ENCODE measurements around the gene MESD.

Gene MESD

GRCh38 chr15:81012588-81012987, 23.0 kb upstream of the MESD start:
- DNase-seq (ENCODE audit: low read depth), result no peak
- Histone ChIP-seq H3K4me1 (ENCODE audit: control insufficient read depth, insufficient read depth, low read length) (peaks cover 56% of the 10 kb centered on the region), H3K36me3 (ENCODE audit: control insufficient read depth, insufficient read depth, low read length, severe bottlenecking) (no peaks in the 10 kb centered on the region), H3K4me3 (ENCODE audit: low read length) (no peak overlapping the region), H3K9ac (ENCODE audit: low read length) (no peak overlapping the region), H3K9me3 (ENCODE audit: control insufficient read depth, low read length) (no peaks in the 10 kb centered on the region), H3K27me3 (replicated peaks; ENCODE audit: control insufficient read depth, insufficient read depth, low read length) (no peaks in the 10 kb centered on the region)

- Histone ChIP-seq H3K4me3 (ENCODE audit: low read length) (no peak overlapping the region), H3K4me1 (ENCODE audit: control insufficient read depth, insufficient read depth, low read length) (peaks cover 48% of the 10 kb centered on the region), H3K9me3 (ENCODE audit: control insufficient read depth, low read length) (no peaks in the 10 kb centered on the region), H3K36me3 (ENCODE audit: control insufficient read depth, insufficient read depth, low read length, severe bottlenecking) (no peaks in the 10 kb centered on the region), H3K9ac (ENCODE audit: low read length) (no peak overlapping the region), H3K27me3 (replicated peaks; ENCODE audit: control insufficient read depth, insufficient read depth, low read length) (no peaks in the 10 kb centered on the region)
- no peak for DNase-seq (ENCODE audit: low read depth)
Measured at GRCh38 chr15:81011593-81011992, 22.0 kb upstream of the MESD start.

- H3K36me3 ChIP-seq (ENCODE audit: control insufficient read depth, insufficient read depth, low read length, severe bottlenecking), result no peaks in the 10 kb centered on the region
- no peak overlapping the region for H3K9ac ChIP-seq (ENCODE audit: low read length)
- H3K4me3 ChIP-seq (ENCODE audit: low read length), result no peak overlapping the region
- no peak for DNase-seq (ENCODE audit: low read depth)
- no peaks in the 10 kb centered on the region for H3K9me3 ChIP-seq (ENCODE audit: control insufficient read depth, low read length)
- H3K4me1 ChIP-seq (ENCODE audit: control insufficient read depth, insufficient read depth, low read length), result peaks cover 47% of the 10 kb centered on the region
- H3K27me3 ChIP-seq (replicated peaks; ENCODE audit: control insufficient read depth, insufficient read depth, low read length), result no peaks in the 10 kb centered on the region
Measured at GRCh38 chr15:81010086-81010485, 20.5 kb upstream of the MESD start.

- Histone ChIP-seq H3K4me3 (ENCODE audit: low read length) (no peak overlapping the region), H3K4me1 (ENCODE audit: control insufficient read depth, insufficient read depth, low read length) (peaks cover 48% of the 10 kb centered on the region), H3K9me3 (ENCODE audit: control insufficient read depth, low read length) (no peaks in the 10 kb centered on the region), H3K27me3 (replicated peaks; ENCODE audit: control insufficient read depth, insufficient read depth, low read length) (no peaks in the 10 kb centered on the region), H3K9ac (ENCODE audit: low read length) (no peak overlapping the region), H3K36me3 (ENCODE audit: control insufficient read depth, insufficient read depth, low read length, severe bottlenecking) (no peaks in the 10 kb centered on the region)
- DNase-seq (ENCODE audit: low read depth), result no peak
Measured at GRCh38 chr15:81008312-81008711, 18.7 kb upstream of the MESD start.

GRCh38 chr15:81007428-81008064, 17.9 kb upstream of the MESD start:
- peaks cover 54% of the 10 kb centered on the region for H3K4me1 ChIP-seq (ENCODE audit: control insufficient read depth, insufficient read depth, low read length)
- H3K4me3 ChIP-seq (ENCODE audit: low read length), result no peak overlapping the region
- H3K27me3 ChIP-seq (replicated peaks; ENCODE audit: control insufficient read depth, insufficient read depth, low read length), result no peaks in the 10 kb centered on the region
- peaks cover 5% of the 10 kb centered on the region for H3K36me3 ChIP-seq (ENCODE audit: control insufficient read depth, insufficient read depth, low read length, severe bottlenecking)
- DNase-seq (ENCODE audit: low read depth), result no peak
- no peak overlapping the region for H3K9ac ChIP-seq (ENCODE audit: low read length)
- no peaks in the 10 kb centered on the region for H3K9me3 ChIP-seq (ENCODE audit: control insufficient read depth, low read length)

- H3K4me1 ChIP-seq (ENCODE audit: control insufficient read depth, insufficient read depth, low read length), result peaks cover 43% of the 10 kb centered on the region
- no peaks in the 10 kb centered on the region for H3K9me3 ChIP-seq (ENCODE audit: control insufficient read depth, low read length)
- DNase-seq (ENCODE audit: low read depth), result no peak
- no peaks in the 10 kb centered on the region for H3K27me3 ChIP-seq (replicated peaks; ENCODE audit: control insufficient read depth, insufficient read depth, low read length)
- peaks cover 5% of the 10 kb centered on the region for H3K36me3 ChIP-seq (ENCODE audit: control insufficient read depth, insufficient read depth, low read length, severe bottlenecking)
- H3K4me3 ChIP-seq (ENCODE audit: low read length), result peak overlapping the region; percentile 35
- H3K9ac ChIP-seq (ENCODE audit: low read length), result peak overlapping the region; percentile 10
Measured at GRCh38 chr15:81006124-81006523, 16.5 kb upstream of the MESD start.

- Histone ChIP-seq H3K9me3 (ENCODE audit: control insufficient read depth, low read length) (no peaks in the 10 kb centered on the region), H3K4me1 (ENCODE audit: control insufficient read depth, insufficient read depth, low read length) (peaks cover 46% of the 10 kb centered on the region), H3K9ac (ENCODE audit: low read length) (peak overlapping the region; percentile 98), H3K27me3 (replicated peaks; ENCODE audit: control insufficient read depth, insufficient read depth, low read length) (no peaks in the 10 kb centered on the region), H3K36me3 (ENCODE audit: control insufficient read depth, insufficient read depth, low read length, severe bottlenecking) (peaks cover 5% of the 10 kb centered on the region), H3K4me3 (ENCODE audit: low read length) (peak overlapping the region; percentile 86)
- DNase-seq (ENCODE audit: low read depth), result no peak
Measured at GRCh38 chr15:81003097-81003350, 13.4 kb upstream of the MESD start.

- peak overlapping the region; percentile 86 for H3K4me3 ChIP-seq (ENCODE audit: low read length)
- no peaks in the 10 kb centered on the region for H3K27me3 ChIP-seq (replicated peaks; ENCODE audit: control insufficient read depth, insufficient read depth, low read length)
- H3K9ac ChIP-seq (ENCODE audit: low read length), result peak overlapping the region; percentile 98
- peaks cover 46% of the 10 kb centered on the region for H3K4me1 ChIP-seq (ENCODE audit: control insufficient read depth, insufficient read depth, low read length)
- H3K9me3 ChIP-seq (ENCODE audit: control insufficient read depth, low read length), result no peaks in the 10 kb centered on the region
- DNase-seq (ENCODE audit: low read depth), result peak; percentile 48
- H3K36me3 ChIP-seq (ENCODE audit: control insufficient read depth, insufficient read depth, low read length, severe bottlenecking), result peaks cover 5% of the 10 kb centered on the region
Measured at GRCh38 chr15:81002331-81003096, 12.9 kb upstream of the MESD start.

- Histone ChIP-seq H3K4me3 (ENCODE audit: low read length) (peak overlapping the region; percentile 86), H3K9ac (ENCODE audit: low read length) (peak overlapping the region; percentile 98)
- no peak for DNase-seq (ENCODE audit: low read depth)
Measured at GRCh38 chr15:81002009-81002330, 12.4 kb upstream of the MESD start.

GRCh38 chr15:81001152-81002008, 11.8 kb upstream of the MESD start:
- DNase-seq (ENCODE audit: low read depth), result peak; percentile 78
- H3K27me3 ChIP-seq (replicated peaks; ENCODE audit: control insufficient read depth, insufficient read depth, low read length), result no peaks in the 10 kb centered on the region

More at GRCh38 chr15:81002009-81002330, 12.4 kb upstream of the MESD start:
- Histone ChIP-seq H3K9me3 (ENCODE audit: control insufficient read depth, low read length) (no peaks in the 10 kb centered on the region), H3K27me3 (replicated peaks; ENCODE audit: control insufficient read depth, insufficient read depth, low read length) (no peaks in the 10 kb centered on the region), H3K36me3 (ENCODE audit: control insufficient read depth, insufficient read depth, low read length, severe bottlenecking) (peaks cover 5% of the 10 kb centered on the region), H3K4me1 (ENCODE audit: control insufficient read depth, insufficient read depth, low read length) (peaks cover 46% of the 10 kb centered on the region)

GRCh38 chr15:81000624-81001151, 11.1 kb upstream of the MESD start, which contains the start of gene TLNRD1:
Gene TLNRD1 (plus strand): TSS chr15:81000923. CDS start chr15:81002272, 1,349 bp downstream.
- peak within 1 kb of the TSS; percentile 86 for H3K4me3 ChIP-seq (ENCODE audit: low read length)
- H3K36me3 ChIP-seq (ENCODE audit: control insufficient read depth, insufficient read depth, low read length, severe bottlenecking), result peaks cover 5% of the 10 kb centered on the region
- peaks cover 39% of the 10 kb centered on the region for H3K4me1 ChIP-seq (ENCODE audit: control insufficient read depth, insufficient read depth, low read length)
- H3K27me3 ChIP-seq (replicated peaks; ENCODE audit: control insufficient read depth, insufficient read depth, low read length), result no peaks in the 10 kb centered on the region
- DNase-seq (ENCODE audit: low read depth), result peak; percentile 96
- H3K9me3 ChIP-seq (ENCODE audit: control insufficient read depth, low read length), result no peaks in the 10 kb centered on the region
- peak within 1 kb of the TSS; percentile 98 for H3K9ac ChIP-seq (ENCODE audit: low read length)

More at GRCh38 chr15:81001152-81002008, 11.8 kb upstream of the MESD start:
- Histone ChIP-seq H3K4me1 (ENCODE audit: control insufficient read depth, insufficient read depth, low read length) (peaks cover 46% of the 10 kb centered on the region), H3K9me3 (ENCODE audit: control insufficient read depth, low read length) (no peaks in the 10 kb centered on the region), H3K36me3 (ENCODE audit: control insufficient read depth, insufficient read depth, low read length, severe bottlenecking) (peaks cover 5% of the 10 kb centered on the region), H3K4me3 (ENCODE audit: low read length) (peak overlapping the region; percentile 86), H3K9ac (ENCODE audit: low read length) (peak overlapping the region; percentile 98)
